Pons (tissue), 1 donor: ENCODE measurements around the gene KATNB1.

Experiments used
- DNase-seq: peaks from one replicate; pipeline ENCODE4 v3.0.0-alpha.2; 2016; ENCODE audit warnings: low spot score

KATNB1 gene

GRCh38 chr16:57735755-57736418 is at the start of gene KATNB1:
Gene KATNB1, plus strand, starts transcription at chr16:57735770. Its CDS starts 1,474 bp downstream, at chr16:57737244.
- no peak for DNase-seq

- no peak for DNase-seq
These were observed 49.0 kb upstream of the KATNB1 start for GRCh38 chr16:57686577-57686976.

GRCh38 chr16:57687363-57687929 is 48.1 kb upstream of the KATNB1 start:
- no peak for DNase-seq

DNA sequence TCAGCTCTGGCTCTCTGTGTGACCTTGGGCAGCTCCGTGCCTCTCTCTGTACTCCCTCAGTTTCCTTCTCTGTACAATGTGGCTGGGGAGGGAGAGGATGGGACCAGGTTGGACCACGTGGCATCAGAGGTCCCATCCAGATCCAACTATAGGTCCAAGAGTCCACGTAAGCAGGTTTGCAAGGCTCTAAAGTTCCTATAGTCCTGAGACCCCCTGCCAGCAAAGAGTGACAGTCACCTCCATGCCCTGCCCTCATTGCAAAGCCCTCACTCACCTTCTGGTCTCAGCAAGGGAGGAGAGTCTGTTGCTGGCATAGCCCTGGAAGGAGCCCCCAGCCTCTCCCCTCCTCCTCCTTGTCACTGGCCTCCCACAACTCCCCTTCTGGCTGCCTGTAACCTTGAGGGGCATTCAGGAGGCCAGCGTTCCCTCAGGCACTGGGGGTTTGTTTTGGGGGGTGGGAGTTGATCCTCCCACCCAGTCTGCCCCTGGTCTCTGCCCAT is 47.0 kb upstream of the KATNB1 start:
- DNase-seq: no peak

DNA sequence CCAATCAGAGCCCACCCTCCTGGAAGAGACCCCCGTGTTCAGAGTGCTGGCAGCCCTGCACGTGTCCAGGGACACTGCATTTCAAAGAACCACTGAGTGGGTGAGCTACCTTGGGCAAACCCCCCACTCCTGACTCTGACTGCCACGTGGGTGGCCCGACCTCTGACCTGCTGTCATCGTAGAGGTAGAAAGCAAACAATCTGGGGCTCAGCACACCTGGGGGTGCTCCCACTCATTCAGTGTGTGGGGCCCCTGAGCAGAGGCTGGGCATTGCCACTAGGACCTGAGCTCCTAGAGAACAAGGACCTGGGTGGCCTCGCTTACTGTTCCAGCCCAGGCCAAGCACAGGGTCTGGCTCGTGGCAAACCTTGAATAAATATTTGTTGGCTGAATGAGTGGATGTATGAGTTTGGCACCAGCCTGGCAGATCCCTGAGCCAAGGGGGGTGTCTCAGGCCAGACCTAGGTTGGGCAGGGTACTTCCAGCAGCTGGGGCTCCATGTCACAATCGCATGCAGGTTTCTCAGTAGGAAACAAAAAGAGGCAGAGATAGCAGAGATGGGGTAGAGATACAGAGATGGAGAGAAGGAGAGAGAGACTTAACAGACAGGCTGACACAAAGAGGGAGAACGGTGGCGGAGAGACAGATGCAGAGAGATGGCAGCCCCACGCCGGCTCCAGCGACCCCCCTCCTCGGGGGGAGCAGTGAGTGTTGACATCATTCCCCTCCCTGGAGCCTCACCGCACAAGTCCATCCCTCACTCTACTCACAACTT is 46.4 kb upstream of the KATNB1 start:
- no peak for DNase-seq

GRCh38 chr16:57689762-57690558 is 45.6 kb upstream of the KATNB1 start:
- DNase-seq: no peak

DNA sequence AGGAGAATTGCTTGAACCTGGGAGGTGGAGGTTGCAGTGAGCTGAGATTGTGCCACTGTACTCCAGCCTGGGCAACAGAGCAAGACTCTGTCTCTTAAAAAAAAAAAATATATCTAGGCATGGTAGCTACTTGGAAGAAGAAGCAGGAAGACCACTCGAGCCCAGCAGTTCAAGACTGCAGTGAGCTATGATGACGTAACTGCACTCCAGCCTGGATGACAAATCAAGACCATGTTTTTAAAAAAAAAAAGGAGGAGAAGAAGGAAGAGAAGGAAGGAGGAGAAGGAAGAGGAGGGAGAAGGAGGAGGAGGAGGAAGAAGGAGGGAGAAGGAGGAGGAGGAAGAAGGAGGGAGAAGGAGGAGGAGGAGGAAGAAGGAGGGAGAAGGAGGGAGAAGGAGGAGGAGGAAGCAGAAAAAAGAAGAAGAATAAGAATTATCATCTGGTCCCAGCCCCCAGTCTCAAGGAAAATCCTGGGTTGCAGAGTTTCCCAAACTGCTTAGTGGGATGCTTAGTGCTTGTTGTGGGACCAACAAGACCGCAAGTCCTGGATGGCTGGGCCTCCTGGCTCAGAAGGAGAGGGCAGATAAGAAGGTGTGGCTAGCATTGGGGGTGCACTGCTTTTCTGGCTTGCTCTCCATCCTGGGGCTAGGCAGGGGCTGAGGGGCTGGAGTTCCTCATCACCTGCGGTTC is 44.6 kb upstream of the KATNB1 start:
- no peak for DNase-seq

- no peak for DNase-seq
These were observed 42.9 kb upstream of the KATNB1 start for GRCh38 chr16:57692636-57693035.

DNA sequence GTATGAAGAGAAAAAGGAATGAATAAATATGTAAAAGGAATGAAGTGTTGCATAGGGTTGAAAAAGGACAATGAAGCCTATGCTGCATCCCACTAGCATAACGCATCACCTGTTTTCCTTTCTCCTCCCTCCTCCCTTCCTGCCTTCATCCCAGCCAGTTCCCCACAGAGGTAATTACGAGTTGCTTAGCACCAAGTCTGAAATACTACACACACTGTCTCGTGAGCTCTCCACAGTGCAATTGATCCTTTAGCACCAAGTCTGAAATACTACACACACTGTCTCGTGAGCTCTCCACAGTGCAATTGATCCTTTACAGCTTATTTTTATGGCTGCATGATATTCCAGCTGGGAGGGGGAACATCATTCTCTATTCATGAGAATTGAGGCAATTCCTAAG is 42.0 kb upstream of the KATNB1 start:
- DNase-seq: no peak

DNA sequence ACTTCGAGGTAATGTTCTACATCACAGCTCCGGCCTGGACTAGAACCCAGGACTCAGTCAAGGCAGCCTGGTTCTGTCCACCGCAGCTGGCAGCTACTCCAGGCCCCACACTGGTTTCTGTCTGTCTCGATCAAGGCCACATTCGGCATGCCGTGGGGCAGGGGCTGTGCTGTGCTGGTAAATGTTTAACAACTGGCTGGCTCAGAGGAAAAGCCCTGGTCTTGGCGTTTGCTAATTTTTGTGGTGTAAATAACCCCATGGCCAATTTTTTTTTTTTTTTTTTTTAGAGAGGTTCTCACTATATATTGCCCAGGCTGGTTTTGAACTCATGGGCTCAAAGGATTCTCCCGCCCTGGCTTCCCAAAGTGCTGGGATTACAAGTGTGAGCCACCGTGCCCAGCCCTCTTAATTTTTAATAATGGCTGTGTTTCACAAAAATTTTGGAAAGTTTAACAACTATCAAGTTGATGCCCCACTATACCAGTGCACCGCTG is 41.3 kb upstream of the KATNB1 start:
- no peak for DNase-seq

DNA sequence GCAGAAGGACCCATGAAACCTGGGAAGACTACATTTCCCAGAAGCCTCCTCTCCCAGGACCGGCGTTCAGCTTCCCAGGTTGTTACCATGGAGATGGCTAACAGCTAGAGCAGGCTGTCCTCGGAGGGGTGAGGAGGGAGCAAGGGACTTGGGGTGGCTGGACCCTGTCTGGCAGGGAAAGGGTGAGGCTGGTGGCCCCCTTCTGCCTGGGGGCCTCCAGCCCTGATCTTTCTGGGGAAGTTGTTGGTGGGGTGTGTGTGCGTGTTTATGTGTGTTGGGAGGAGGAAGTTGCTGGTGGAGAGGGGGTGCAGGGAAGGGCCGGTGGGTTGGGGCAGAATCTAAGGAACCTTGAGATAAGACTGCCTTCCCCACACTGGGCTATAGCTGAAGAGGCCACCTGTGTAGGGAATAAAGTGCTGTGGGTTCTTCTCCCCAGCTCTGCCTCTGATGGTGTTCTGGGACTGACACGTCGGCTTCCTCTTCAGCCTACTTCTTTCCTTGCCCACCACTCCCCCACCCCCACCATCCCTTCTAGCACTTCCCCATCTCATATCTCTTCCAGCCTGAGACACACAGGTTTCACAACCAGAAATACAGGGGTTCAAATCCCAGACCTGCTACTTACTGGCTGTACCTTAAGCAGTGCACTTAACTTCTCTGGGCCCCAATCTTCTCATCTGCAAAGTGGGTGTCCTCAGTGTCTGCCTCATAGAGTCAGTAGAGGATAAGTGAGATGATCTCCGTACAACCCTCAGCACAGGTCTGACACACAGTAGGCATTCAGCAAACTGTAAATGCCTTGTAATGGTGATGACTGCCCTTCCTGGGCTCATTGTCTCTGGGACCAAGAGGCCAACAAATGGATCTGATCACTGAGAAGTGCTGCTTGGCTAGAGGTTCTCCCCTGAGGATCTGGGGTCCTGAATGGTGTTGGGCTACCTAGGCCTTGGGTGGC is 40.6 kb upstream of the KATNB1 start, which contains the start of gene DRC7:
DRC7 (plus strand) TSS at position 82 of the 955 bp plus-strand sequence. CDS start 3,144 bp downstream, outside the sequence.
- peak; percentile 55 for DNase-seq

- DNase-seq: no peak
These were observed 39.9 kb upstream of the KATNB1 start for GRCh38 chr16:57695680-57696069.

- DNase-seq: no peak
These were observed 39.3 kb upstream of the KATNB1 start for GRCh38 chr16:57696240-57696639.

GRCh38 chr16:57697896-57698537 is 37.6 kb upstream of the KATNB1 start:
- DNase-seq: no peak

GRCh38 chr16:57698812-57699405 is 36.7 kb upstream of the KATNB1 start:
- no peak for DNase-seq

DNA sequence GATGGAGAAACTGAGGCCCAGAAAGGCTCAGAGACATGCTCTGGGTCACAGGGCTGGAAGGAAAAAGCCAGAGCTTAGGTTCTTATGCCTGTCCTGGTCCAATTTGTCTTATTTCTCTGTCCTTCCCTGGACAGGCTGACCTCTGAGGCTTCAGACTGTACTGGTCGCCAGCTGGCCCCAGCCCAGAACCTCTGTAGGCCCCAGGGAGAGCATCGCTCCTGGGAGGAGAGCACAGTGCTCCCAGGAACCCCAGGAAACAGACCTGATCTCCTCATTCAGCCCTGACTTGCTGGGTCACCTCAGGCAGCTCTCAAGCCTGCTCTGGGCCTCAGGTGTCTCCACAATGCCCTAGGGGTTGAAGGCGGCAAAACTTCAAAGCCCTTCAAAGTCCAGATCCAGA is 36.1 kb upstream of the KATNB1 start:
- no peak for DNase-seq

DNA sequence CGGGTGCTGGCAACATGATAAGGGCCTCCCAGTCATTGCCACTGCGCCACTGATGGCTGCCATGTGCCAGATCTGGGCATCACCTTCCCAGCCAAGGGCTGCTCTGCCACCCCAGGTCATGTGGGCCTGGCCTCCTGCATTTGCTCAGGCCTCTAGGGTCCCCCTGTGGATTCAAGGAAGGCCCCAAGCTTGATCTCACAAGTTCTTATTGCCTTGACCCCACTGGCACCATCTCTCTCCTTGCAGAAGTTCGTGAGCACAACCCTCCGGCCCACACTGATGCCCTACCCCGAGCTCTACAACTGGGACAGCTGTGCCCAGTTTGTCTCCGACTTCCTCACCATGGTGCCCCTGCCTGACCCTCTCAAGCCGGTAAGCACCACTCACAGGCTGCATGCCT is 35.7 kb upstream of the KATNB1 start:
- DNase-seq: no peak

DNA sequence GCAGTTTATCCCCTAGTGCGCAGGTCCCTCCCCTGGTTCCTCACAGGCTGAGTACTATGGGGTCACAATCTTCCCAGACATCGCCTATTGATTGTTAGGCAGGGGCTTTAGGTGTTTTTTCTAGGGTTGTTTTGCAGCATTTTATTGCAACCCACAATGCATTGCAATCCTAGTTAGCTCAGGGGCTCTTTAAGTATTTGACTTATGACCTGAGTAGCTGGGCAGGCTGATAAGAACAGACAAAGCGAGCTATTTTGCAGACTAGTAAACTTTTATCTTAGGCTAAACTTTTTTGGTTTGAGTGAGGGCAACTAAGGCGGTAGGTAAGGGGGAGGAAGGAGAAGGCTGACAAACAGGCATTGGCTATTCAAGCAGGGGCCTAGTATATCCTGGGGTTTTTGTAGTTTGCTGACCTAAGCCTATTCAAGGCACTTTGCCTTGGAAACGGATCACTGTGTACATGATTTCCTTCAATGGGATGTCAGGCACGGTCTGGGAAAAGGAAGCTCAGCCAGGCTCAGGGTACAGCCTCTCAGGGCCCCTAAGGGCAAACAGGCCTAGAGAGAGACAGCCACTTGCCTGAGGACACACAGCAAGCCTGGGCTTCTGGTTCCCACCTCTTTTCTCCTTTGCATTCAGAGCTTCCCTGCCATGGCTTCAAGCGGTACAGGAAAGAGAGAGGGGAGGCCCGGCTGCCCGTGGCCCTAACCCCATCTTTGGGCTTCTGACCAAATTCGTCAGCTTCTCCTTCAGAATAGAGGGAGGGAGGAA is 34.6 kb upstream of the KATNB1 start:
- DNase-seq: no peak
